ENCODE measurements around the gene XCR1.

The XCR1 gene

DNA sequence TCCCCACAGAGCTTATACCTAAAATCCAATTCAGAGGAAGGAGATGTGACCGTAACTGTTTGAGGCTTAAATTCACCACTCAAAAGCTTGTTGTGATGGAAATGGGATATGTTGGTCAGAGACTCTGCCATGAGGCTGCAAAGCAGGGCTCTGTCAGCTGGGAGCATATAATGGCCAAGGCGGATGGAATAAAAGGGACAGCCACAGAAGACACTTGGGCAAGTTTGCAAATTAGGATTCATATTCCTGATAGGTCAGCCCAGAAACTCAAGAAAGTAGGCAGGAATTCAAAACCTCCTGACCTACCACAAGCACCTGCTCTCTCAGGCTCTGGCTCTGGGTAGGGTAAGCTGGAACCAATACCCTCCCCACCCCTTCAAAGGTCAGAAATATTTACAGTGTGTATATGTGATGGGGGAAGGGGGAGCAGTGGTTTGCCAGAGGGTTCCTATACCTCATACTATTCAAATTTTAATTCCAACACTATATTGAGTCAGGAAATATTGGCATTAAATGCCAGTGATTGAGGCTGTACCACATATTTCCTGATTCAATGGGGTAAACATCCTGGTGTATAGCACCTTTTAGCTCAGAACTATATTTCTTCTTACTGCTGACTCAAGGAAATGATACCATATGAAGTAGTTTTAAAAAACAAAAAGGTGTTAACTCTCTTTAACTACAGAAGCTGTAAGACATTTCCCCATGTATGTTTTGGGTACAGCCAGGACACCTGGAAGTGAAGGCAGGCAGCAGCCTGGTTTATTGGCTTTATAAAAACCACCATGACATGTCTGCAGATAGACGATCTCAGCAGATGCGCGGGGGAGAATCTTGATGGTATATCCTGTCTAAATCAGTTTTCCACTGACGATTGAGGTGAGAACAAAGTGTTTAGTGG lies 50.8 kb downstream of the XCR1 start:
- Mint-ChIP-seq H3K27me3 (ENCODE audit: low read depth) (no peaks in the 10 kb centered on the region), H3K4me3 (peak overlapping the region; percentile 74), H3K27ac (peak overlapping the region; percentile 80), H3K4me1 (ENCODE audit: low read depth) (peaks cover 80% of the 10 kb centered on the region), H3K36me3 (ENCODE audit: low read depth) (peaks cover 78% of the 10 kb centered on the region), H3K9me3 (no peaks in the 10 kb centered on the region)
- DNase-seq (ENCODE audit: low spot score): peak; percentile 62

DNA sequence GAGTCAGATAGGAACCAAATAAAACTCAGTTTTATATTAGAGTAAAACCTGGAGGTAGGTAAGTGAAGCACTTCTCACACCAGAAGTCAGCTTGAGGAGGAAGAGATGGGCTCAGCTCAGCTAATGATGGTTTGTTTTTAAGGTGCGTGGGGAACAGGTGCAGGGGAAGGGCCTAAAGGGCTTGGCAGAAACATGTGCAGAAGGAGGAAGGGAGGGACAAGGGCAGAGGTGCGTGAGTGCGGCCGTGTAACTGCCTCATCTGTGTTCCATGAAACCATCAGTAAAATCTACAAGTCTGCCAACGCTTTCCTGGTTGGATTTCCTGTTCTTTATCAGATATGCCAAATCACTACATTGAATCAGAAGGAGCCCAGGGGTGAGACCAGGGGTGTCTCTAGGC lies 51.6 kb downstream of the XCR1 start:
- Mint-ChIP-seq H3K4me3 (peak overlapping the region; percentile 26), H3K36me3 (ENCODE audit: low read depth) (peaks cover 77% of the 10 kb centered on the region)

DNA sequence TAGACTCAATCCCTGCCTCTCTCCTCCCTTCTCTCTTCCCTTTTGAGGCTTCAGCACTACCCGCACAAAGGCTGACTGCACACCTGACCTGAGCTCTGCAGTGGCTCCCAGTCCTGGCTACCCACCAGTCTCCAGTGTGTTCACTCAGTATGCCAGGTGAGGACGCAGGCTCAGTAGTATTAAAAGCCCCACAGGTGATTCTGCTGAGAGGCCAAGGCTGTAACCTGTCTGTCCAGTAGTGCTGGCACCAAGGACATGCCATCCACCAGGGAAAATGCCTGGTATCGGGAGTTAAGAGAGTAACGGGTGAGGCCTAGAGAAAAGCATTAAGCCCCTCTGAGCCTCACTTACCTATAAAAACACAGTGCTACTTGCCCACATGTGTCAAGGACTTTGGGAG lies 52.6 kb downstream of the XCR1 start:
- H3K4me1 Mint-ChIP-seq (ENCODE audit: low read depth): peaks cover 73% of the 10 kb centered on the region
- no peaks in the 10 kb centered on the region for H3K9me3 Mint-ChIP-seq
- no peak overlapping the region for H3K4me3 Mint-ChIP-seq
- peak overlapping the region; percentile 33 for H3K27ac Mint-ChIP-seq
- no peaks in the 10 kb centered on the region for H3K27me3 Mint-ChIP-seq (ENCODE audit: low read depth)
- H3K36me3 Mint-ChIP-seq (ENCODE audit: low read depth): peaks cover 76% of the 10 kb centered on the region
- DNase-seq (ENCODE audit: low spot score): no peak

More for the DNA sequence above, 51.6 kb downstream of the XCR1 start:
- peaks cover 74% of the 10 kb centered on the region for H3K4me1 Mint-ChIP-seq (ENCODE audit: low read depth)
- no peaks in the 10 kb centered on the region for H3K9me3 Mint-ChIP-seq
- no peaks in the 10 kb centered on the region for H3K27me3 Mint-ChIP-seq (ENCODE audit: low read depth)
- no peak for DNase-seq (ENCODE audit: low spot score)
- peak overlapping the region; percentile 80 for H3K27ac Mint-ChIP-seq

DNA sequence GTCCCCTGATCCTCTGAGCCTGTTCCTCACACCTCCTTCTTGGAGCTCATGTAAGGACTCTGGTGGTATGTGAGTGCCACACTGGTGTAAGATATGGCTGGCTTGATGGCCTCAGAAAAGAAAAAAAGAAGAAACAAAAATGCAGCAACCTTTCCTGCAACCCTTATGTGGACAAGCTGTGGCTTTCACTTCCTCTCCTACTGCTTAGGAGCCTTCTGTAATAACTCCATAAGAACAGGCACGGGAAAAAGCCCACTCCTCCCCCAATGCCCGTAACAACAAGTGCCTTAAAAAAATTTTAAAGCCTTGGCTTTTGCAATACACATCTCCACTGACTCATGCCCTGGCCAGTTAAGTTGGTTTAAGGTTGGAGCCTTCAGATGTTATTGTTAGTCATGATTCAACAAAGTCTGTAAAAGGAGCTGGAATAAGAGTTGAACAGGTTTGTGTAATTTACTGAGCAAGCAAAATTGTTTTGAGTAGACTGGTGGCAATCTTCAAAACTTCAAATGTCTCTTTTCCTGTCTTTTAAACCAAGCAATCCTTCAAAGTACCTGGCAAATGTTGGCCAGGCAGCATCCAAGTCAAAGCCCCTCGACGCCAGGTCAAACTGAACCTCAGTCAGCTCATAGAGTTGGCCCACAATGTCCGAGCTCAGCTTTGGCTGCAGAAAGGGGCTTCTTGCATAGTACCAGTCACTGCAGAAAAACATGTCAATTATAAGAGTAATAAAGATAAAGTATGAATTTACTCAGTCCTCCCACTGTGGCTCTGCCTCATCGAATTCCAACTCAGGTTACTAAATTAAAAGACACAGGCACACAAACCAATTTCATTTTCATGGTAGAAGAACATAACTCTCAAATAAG lies 54.5 kb downstream of the XCR1 start:
- Mint-ChIP-seq H3K27me3 (ENCODE audit: low read depth) (no peaks in the 10 kb centered on the region), H3K4me3 (peak overlapping the region; percentile 57), H3K4me1 (ENCODE audit: low read depth) (peaks cover 56% of the 10 kb centered on the region), H3K36me3 (ENCODE audit: low read depth) (peaks cover 77% of the 10 kb centered on the region), H3K27ac (peak overlapping the region; percentile 65), H3K9me3 (no peaks in the 10 kb centered on the region)
- no peak for DNase-seq (ENCODE audit: low spot score)

DNA sequence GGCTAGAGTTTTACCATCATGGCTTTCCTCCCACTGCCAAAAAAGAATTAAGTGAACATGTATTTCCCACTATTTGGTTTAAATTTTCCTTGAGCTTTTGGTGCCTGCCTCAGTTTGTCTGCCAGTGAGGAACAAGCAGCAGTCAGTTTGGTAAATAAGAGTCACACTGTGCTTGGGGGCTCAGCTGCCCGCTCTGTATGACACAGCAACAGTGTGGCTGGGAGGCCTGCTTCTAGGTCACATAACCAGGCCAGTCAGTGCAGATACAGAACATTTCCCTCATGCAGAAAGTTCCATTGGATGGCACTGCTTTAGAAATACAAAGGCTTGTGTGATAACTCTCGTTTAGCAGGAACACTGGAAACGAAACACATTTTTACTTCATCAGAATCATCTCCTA lies 57.3 kb downstream of the XCR1 start:
- H3K4me3 Mint-ChIP-seq: no peak overlapping the region
- H3K9me3 Mint-ChIP-seq: no peaks in the 10 kb centered on the region
- no peak for DNase-seq (ENCODE audit: low spot score)
- no peak overlapping the region for H3K27ac Mint-ChIP-seq
- peaks cover 47% of the 10 kb centered on the region for H3K4me1 Mint-ChIP-seq (ENCODE audit: low read depth)
- H3K27me3 Mint-ChIP-seq (ENCODE audit: low read depth): no peaks in the 10 kb centered on the region
- H3K36me3 Mint-ChIP-seq (ENCODE audit: low read depth): peaks cover 77% of the 10 kb centered on the region

DNA sequence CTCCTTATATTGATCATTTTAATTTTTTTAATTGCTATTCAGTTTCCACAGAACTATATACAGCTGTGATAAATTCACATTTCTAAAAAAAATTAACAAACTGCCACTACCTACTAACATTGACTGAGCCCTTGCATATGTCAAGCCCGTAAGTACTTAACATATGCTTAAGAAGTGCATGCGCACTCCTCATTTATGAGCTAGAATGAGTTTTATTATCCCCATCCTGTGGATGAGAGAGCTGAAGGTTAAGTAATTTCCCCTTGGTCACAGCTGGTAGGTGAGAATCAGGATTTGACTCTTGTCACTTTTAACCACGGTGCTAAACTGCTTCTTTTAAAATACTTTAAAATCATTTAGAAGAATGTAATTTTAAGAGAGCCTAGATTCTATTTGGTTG lies 58.2 kb downstream of the XCR1 start:
- DNase-seq (ENCODE audit: low spot score): no peak
- H3K27ac Mint-ChIP-seq: no peak overlapping the region
- no peak overlapping the region for H3K4me3 Mint-ChIP-seq
- H3K36me3 Mint-ChIP-seq (ENCODE audit: low read depth): peaks cover 75% of the 10 kb centered on the region
- H3K4me1 Mint-ChIP-seq (ENCODE audit: low read depth): peaks cover 49% of the 10 kb centered on the region
- H3K9me3 Mint-ChIP-seq: no peaks in the 10 kb centered on the region
- no peaks in the 10 kb centered on the region for H3K27me3 Mint-ChIP-seq (ENCODE audit: low read depth)

DNA sequence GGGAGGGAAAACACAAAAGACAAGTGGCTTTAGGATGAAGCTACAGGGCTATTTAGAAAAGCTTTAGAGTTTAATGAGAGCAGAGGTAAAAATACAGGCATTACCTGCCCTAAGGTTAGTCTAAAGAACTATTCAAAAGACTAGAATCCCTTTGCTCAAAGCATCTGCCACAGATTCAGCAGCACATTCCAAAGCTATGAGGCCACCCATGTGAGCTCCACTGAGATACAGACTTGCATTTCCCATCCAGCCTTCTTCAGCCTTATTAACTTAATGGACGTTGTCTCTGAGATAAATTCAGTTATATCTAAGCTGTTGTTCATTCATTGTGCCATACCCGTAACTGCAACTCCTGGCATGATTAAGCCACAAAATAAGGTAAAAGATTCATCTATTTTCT lies 58.6 kb downstream of the XCR1 start:
- H3K27me3 Mint-ChIP-seq (ENCODE audit: low read depth): no peaks in the 10 kb centered on the region
- peaks cover 52% of the 10 kb centered on the region for H3K4me1 Mint-ChIP-seq (ENCODE audit: low read depth)
- H3K9me3 Mint-ChIP-seq: no peaks in the 10 kb centered on the region
- no peak overlapping the region for H3K27ac Mint-ChIP-seq
- H3K36me3 Mint-ChIP-seq (ENCODE audit: low read depth): peaks cover 78% of the 10 kb centered on the region
- no peak for DNase-seq (ENCODE audit: low spot score)
- H3K4me3 Mint-ChIP-seq: no peak overlapping the region

DNA sequence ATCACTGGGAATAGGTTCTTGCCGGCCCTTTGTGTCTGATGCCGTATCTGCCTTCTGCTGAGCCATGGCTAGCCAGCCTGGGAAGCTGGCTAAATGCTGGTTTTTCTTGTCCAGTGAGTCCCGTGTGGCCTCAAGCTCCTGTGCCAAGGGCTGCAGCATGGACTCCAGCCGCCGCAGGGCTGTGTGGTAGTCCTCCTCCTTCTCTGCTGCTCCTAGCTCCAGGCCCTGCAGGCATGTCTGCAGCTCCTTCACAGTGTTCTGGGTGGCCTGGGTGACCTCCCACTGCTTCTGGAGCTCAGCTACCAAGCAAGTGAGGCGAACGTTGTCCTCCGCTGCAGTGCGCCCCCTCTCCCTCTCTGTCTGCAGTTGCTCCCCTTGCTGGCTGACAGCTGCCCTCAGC lies 59.1 kb downstream of the XCR1 start:
- H3K4me1 Mint-ChIP-seq (ENCODE audit: low read depth): peaks cover 54% of the 10 kb centered on the region
- DNase-seq (ENCODE audit: low spot score): no peak
- H3K27me3 Mint-ChIP-seq (ENCODE audit: low read depth): no peaks in the 10 kb centered on the region
- H3K27ac Mint-ChIP-seq: no peak overlapping the region
- H3K4me3 Mint-ChIP-seq: no peak overlapping the region
- peaks cover 78% of the 10 kb centered on the region for H3K36me3 Mint-ChIP-seq (ENCODE audit: low read depth)
- H3K9me3 Mint-ChIP-seq: no peaks in the 10 kb centered on the region

DNA sequence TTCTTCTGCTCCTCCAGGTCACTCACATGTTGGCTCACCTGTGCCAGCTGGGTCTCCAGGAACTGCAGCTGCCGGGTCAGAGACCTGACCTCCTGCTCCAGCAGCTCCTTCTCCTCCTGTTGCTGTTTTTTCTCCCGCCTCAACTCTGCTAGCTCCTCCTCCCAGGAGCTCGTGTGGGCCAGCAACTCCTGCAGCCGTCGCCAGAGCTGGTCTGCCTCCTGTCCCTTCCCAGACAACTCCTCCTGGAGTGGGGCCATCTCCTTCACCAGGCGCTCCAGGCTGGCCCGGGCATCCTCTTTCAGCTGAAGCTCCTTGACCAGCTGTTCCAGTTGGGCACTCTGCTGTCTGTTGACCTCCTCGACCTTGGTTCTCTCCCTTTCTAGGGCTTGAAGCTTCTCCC lies 59.6 kb downstream of the XCR1 start:
- Mint-ChIP-seq H3K27me3 (ENCODE audit: low read depth) (no peaks in the 10 kb centered on the region), H3K4me3 (no peak overlapping the region), H3K9me3 (no peaks in the 10 kb centered on the region), H3K4me1 (ENCODE audit: low read depth) (peaks cover 54% of the 10 kb centered on the region), H3K27ac (peak overlapping the region; percentile 68), H3K36me3 (ENCODE audit: low read depth) (peaks cover 79% of the 10 kb centered on the region)
- no peak for DNase-seq (ENCODE audit: low spot score)
